IMR-90 (cell line): Measurements from ENCODE around the gene ARRDC2. TPM values are rescaled to one million over a fixed set of nuclear protein-coding genes. Genes with fewer than 3 reads are reported as not detected.

Source experiments
- ATAC-seq: fragments of 200-7000 bp; cut with Tn5 transposase; 2 replicates; pipeline ENCODE4 v1.9.1; 2020; ENCODE audit warnings: low read depth, mild to moderate bottlenecking, moderate library complexity
- BruUV-seq: library from RNA; stranded (reverse); fragments of 400-500 nt; replicated peaks from 2 replicates; lab custom pipeline; 2021; lab: Mats Ljungman, UMichigan
- CTCF ChIA-PET: fragments of 300-600 bp; formaldehyde crosslinking; extraction: SDS; loops from one replicate; lab custom pipeline; 2021; ENCODE audit warnings: antibody characterized with exemption; lab: Yijun Ruan, JAX
- POLR2A ChIA-PET: fragments of 300-600 bp; sonication (Branson Sonifier 250); formaldehyde crosslinking; loops from one replicate; lab custom pipeline; 2022; ENCODE audit warnings: antibody characterized with exemption; ENCODE audit not compliant: unreplicated experiment; lab: Charles Lee
- DNase-seq: peaks from one replicate; pipeline ENCODE4 v3.0.0; 2013
- H2AFZ ChIP-seq: replicated peaks from 2 replicates; pipeline ENCODE3; 2013; ENCODE audit warnings: low read length, mild to moderate bottlenecking; ENCODE audit not compliant: poor library complexity
- H2AK5ac ChIP-seq: 2 replicates; pipeline ENCODE4 v1.6.1; 2013; ENCODE audit warnings: low read depth, low read length, inconsistent platforms
- H2AK9ac ChIP-seq: replicated peaks from 2 replicates; pipeline ENCODE3; 2013; ENCODE audit warnings: mild to moderate bottlenecking, low read depth, low read length, moderate library complexity; ENCODE audit not compliant: poor library complexity
- H2BK120ac ChIP-seq: 2 replicates; pipeline ENCODE4 v1.6.1; 2013; ENCODE audit warnings: low read depth, low read length, inconsistent platforms
- H2BK15ac ChIP-seq: 3 replicates; pipeline ENCODE4 v1.6.1; 2013; ENCODE audit warnings: low read depth, low read length, inconsistent platforms
- H2BK20ac ChIP-seq: 2 replicates; pipeline ENCODE4 v1.6.1; 2013; ENCODE audit warnings: low read depth, mild to moderate bottlenecking, inconsistent platforms, low read length, moderate library complexity
- H2BK5ac ChIP-seq: 2 replicates; pipeline ENCODE4 v1.6.1; 2013; ENCODE audit warnings: mild to moderate bottlenecking, low read depth, low read length, inconsistent platforms; ENCODE audit not compliant: poor library complexity, severe bottlenecking
- H3K14ac ChIP-seq: replicated peaks from 2 replicates; pipeline ENCODE4 v1.6.1; 2013; ENCODE audit warnings: low read depth, low read length, inconsistent platforms
- H3K18ac ChIP-seq: 2 replicates; pipeline ENCODE4 v1.6.1; 2013; ENCODE audit warnings: low read depth, low read length, control low read depth
- H3K23ac ChIP-seq: 2 replicates; pipeline ENCODE4 v1.6.1; 2013; ENCODE audit warnings: low read depth, low read length, inconsistent platforms
- H3K27ac ChIP-seq: 2 replicates; pipeline ENCODE4 v1.5.1; 2013; ENCODE audit warnings: mild to moderate bottlenecking, control low read depth, low read length; ENCODE audit not compliant: insufficient read depth
- H3K27me3 ChIP-seq: 2 replicates; pipeline ENCODE4 v1.6.1; 2013; ENCODE audit warnings: low read length; ENCODE audit not compliant: control insufficient read depth, insufficient read depth
- H3K36me3 ChIP-seq: 2 replicates; pipeline ENCODE4 v1.6.1; 2013; ENCODE audit warnings: low read length, mixed read lengths; ENCODE audit not compliant: control insufficient read depth, insufficient read depth
- H3K4ac ChIP-seq: 2 replicates; pipeline ENCODE4 v1.6.1; 2013; ENCODE audit warnings: low read depth, low read length, inconsistent platforms
- H3K4me1 ChIP-seq: 2 replicates; pipeline ENCODE4 v1.6.1; 2013; ENCODE audit warnings: low read length, mixed read lengths; ENCODE audit not compliant: control insufficient read depth, insufficient read depth
- H3K4me2 ChIP-seq: 2 replicates; pipeline ENCODE4 v1.6.1; 2013; ENCODE audit warnings: low read depth, mild to moderate bottlenecking, control low read depth, low read length, moderate library complexity
- H3K4me3 ChIP-seq: 2 replicates; pipeline ENCODE4 v1.5.1; 2013; ENCODE audit warnings: low read depth, mild to moderate bottlenecking, control low read depth, low read length, moderate library complexity; ENCODE audit not compliant: insufficient read depth
- H3K56ac ChIP-seq: 2 replicates; pipeline ENCODE4 v1.6.1; 2013; ENCODE audit warnings: low read length, inconsistent platforms; ENCODE audit not compliant: insufficient read depth; ENCODE audit errors: extremely low read depth
- H3K79me1 ChIP-seq, 2 experiments: 2 replicates each; pipeline ENCODE4 v1.6.1; 2013; ENCODE audit warnings: low read length in 2 of 2, inconsistent platforms in 1 of 2, low read depth in 1 of 2
- H3K9ac ChIP-seq: 2 replicates; pipeline ENCODE4 v1.6.1; 2013; ENCODE audit warnings: low read depth, low read length, control low read depth
- H3K9me1 ChIP-seq: 2 replicates; pipeline ENCODE4 v1.6.1; 2013; ENCODE audit warnings: low read length, inconsistent platforms; ENCODE audit not compliant: insufficient read depth
- H3K9me3 ChIP-seq: 2 replicates; pipeline ENCODE4 v1.6.1; 2013; ENCODE audit warnings: low read length; ENCODE audit not compliant: control insufficient read depth, insufficient read depth
- H4K20me1 ChIP-seq: 2 replicates; pipeline ENCODE4 v1.6.1; 2013; ENCODE audit warnings: low read length, inconsistent platforms; ENCODE audit not compliant: insufficient read depth
- H4K5ac ChIP-seq: 2 replicates; pipeline ENCODE4 v1.6.1; 2013; ENCODE audit warnings: mild to moderate bottlenecking, low read depth, low read length, control low read depth
- H4K8ac ChIP-seq, 2 experiments: 2 replicates each; pipeline ENCODE4 v1.6.1; 2013; ENCODE audit warnings: low read depth in 2 of 2, low read length in 2 of 2, control low read depth in 1 of 2, inconsistent platforms in 1 of 2
- H4K91ac ChIP-seq: 2 replicates; pipeline ENCODE4 v1.6.1; 2013; ENCODE audit warnings: low read depth, low read length, inconsistent platforms; ENCODE audit not compliant: insufficient read depth
- BHLHE40 ChIP-seq: fragments of 150-350 bp; IDR thresholded peaks from 2 replicates; pipeline ENCODE4 v1.6.1; 2016; ENCODE audit warnings: mild to moderate bottlenecking, low read depth, low read length
- CHD1 ChIP-seq: IDR thresholded peaks from 2 replicates; pipeline ENCODE4 v1.6.1; 2012; ENCODE audit warnings: low read depth, low read length, improper control_type of control experiment
- MAFK ChIP-seq: IDR thresholded peaks from 2 replicates; pipeline ENCODE4 v1.6.1; 2012; ENCODE audit warnings: low read depth, low read length, improper control_type of control experiment
- MXI1 ChIP-seq: IDR thresholded peaks from 2 replicates; pipeline ENCODE4 v1.6.1; 2012; ENCODE audit warnings: low read depth, mild to moderate bottlenecking, low read length, moderate library complexity, borderline replicate concordance
- NFE2L2 ChIP-seq: fragments of 150-350 bp; IDR thresholded peaks from 2 replicates; pipeline ENCODE4 v1.6.1; 2016; ENCODE audit warnings: low read depth, mild to moderate bottlenecking, low read length
- RCOR1 ChIP-seq: IDR thresholded peaks from 2 replicates; pipeline ENCODE4 v1.6.1; 2012; ENCODE audit warnings: mild to moderate bottlenecking, low read length, improper control_type of control experiment; ENCODE audit not compliant: insufficient replicate concordance
- SMC3 ChIP-seq: fragments of 150-350 bp; IDR thresholded peaks from 2 replicates; pipeline ENCODE4 v1.6.1; 2016; ENCODE audit warnings: low read depth, mild to moderate bottlenecking, antibody characterized with exemption, low read length, moderate library complexity
- WGBS, 2 experiments: methylation state at CpG; one replicate each; pipeline versions ENCODE4 v1.1.5 to v1.1.7; 2013; ENCODE audit warnings: missing lambda C conversion rate in 2 of 2; ENCODE audit not compliant: insufficient read length in 1 of 2; ENCODE audit errors: extremely low coverage in 2 of 2; 5-methylcytosine and 5-hydroxymethylcytosine counted together
- dilution Hi-C: fragments of 300-500 bp; cut with HindIII; formaldehyde crosslinking; loops from one replicate; pipeline ENCODE4 v1.14.3; 2018; ENCODE audit warnings: low sequenced_read_pairs; ENCODE audit not compliant: unreplicated experiment
- in situ Hi-C: fragments of 300-500 bp; cut with MboI; formaldehyde crosslinking; loops from 3 replicates; pipeline ENCODE4 v1.14.3; 2019; ENCODE audit warnings: low sequenced_read_pairs, inconsistent platforms, mixed read lengths
- intact Hi-C: fragments of 100-400 bp; cut with micrococcal nuclease; formaldehyde crosslinking; loops from 2 replicates; pipeline ENCODE4 v1.10.0; 2022
- polyA plus RNA-seq, 3 experiments: library from polyadenylated mRNA; depleted of rRNA; stranded (reverse); fragments of >200 nt; gene quantifications; 2 replicates each; pipeline ENCODE4 v1.2.3, GENCODE V29; 2012; ENCODE audit warnings: low replicate concordance in 1 of 3
- total RNA-seq: library from RNA; depleted of rRNA; stranded (reverse); fragments of >200 nt; gene quantifications from 2 replicates; pipeline ENCODE4 v1.2.3, GENCODE V29; 2012
- TF ChIP-seq, protein P1 (sequence below): fragments of 150-350 bp; IDR thresholded peaks from 2 replicates; pipeline ENCODE4 v1.6.1; 2017; ENCODE audit warnings: mild to moderate bottlenecking, antibody characterized with exemption, low read length, low read depth
- TF ChIP-seq, protein P2 (sequence below): fragments of 150-350 bp; IDR thresholded peaks from 2 replicates; pipeline ENCODE4 v1.6.1; 2016; ENCODE audit warnings: low read depth, mild to moderate bottlenecking, low read length, moderate library complexity, borderline replicate concordance

ARRDC2 gene
- total and polyA plus RNA-seq, 2 of the 4 experiments (the other 2 are of a cell fraction), result 1.4 to 4.9 TPM

DNA sequence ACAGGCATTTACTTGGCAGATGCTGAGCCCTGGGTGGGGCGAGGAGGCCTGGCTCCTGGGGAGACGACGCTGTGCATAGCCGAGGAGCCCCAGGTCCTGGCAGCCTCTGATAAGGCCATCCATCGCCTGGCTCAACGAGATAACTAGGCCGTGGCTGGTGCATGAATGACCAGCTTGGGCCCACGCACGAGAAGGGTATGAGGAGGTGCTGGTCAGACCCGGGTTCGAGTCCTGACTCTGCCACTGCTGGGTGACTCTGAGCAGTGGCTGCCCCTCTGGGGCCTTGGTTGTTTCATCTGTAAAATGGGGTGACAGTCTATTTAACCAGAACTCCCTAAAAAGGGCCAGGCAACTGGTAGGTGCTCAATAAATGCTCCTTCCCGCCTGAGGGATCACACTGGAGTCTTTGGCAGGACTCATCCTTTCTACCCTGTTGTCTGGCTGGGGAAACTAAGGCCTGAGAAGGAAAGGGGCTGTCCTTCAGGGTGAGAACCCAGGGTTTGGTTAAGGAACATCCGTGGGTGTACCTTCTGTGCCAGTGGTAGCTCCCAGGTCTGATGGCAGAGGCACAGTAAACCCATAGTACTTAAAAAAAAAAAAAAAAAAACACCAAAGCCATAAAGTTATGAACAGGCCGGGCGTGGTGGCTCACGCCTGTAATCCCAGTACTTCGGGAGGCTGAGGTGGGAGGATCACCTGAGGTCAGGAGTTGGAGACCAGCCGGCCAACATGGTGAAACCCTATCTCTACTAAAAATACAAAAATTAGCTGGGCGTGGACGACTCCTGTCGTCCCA, 8.1 kb upstream of the ARRDC2 start:
- DNase-seq (no peak), ATAC-seq (no peak)
- Histone ChIP-seq H3K9me3 (no peaks in the 10 kb centered on the region), H3K14ac (no peak overlapping the region), H4K8ac (peak overlapping the region; percentile 91 to 92; a peak in 3 of 4 replicates), H3K4me3 (no peak overlapping the region), H2BK20ac (no peak overlapping the region), H3K56ac (no peak overlapping the region), H2BK5ac (no peak overlapping the region), H3K23ac (no peak overlapping the region), H2AK9ac (peak overlapping the region; percentile 78), H3K27ac (no peak overlapping the region; the same call in 1 of the 2 replicates), H4K91ac (no peak overlapping the region; the same call in 1 of the 2 replicates), H2AK5ac (peak overlapping the region; percentile 80), H2BK120ac (0 out of 2 replicates have a peak overlapping the region, but pooled peaks have one; percentile 46), H3K4ac (peak overlapping the region; percentile 67), H2AFZ (peak overlapping the region; percentile 46), H3K9me1 (no peaks in the 10 kb centered on the region; the same call in 1 of the 2 replicates), H3K27me3 (no peaks in the 10 kb centered on the region; the same call in 1 of the 2 replicates), H2BK15ac (no peak overlapping the region), H3K79me1 (peaks cover 9 to 10% of the 10 kb centered on the region in 2 experiments; a peak in 2 of 4 replicates), H4K20me1 (no peaks in the 10 kb centered on the region), H3K18ac (no peak overlapping the region), H3K36me3 (no peaks in the 10 kb centered on the region), H4K5ac (0 out of 2 replicates have a peak overlapping the region, but pooled peaks have one; percentile 48), H3K4me2 (no peak overlapping the region), H3K4me1 (no peaks in the 10 kb centered on the region), H3K9ac (no peak overlapping the region)
- TF ChIP-seq BHLHE40 (no peak), CHD1 (no peak), MXI1 (no peak), MAFK (no peak), NFE2L2 (no peak), RCOR1 (no peak), SMC3 (no peak)
- TF ChIP-seq, protein P1, sequence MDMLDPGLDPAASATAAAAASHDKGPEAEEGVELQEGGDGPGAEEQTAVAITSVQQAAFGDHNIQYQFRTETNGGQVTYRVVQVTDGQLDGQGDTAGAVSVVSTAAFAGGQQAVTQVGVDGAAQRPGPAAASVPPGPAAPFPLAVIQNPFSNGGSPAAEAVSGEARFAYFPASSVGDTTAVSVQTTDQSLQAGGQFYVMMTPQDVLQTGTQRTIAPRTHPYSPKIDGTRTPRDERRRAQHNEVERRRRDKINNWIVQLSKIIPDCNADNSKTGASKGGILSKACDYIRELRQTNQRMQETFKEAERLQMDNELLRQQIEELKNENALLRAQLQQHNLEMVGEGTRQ, result no peak
- TF ChIP-seq, protein P2, sequence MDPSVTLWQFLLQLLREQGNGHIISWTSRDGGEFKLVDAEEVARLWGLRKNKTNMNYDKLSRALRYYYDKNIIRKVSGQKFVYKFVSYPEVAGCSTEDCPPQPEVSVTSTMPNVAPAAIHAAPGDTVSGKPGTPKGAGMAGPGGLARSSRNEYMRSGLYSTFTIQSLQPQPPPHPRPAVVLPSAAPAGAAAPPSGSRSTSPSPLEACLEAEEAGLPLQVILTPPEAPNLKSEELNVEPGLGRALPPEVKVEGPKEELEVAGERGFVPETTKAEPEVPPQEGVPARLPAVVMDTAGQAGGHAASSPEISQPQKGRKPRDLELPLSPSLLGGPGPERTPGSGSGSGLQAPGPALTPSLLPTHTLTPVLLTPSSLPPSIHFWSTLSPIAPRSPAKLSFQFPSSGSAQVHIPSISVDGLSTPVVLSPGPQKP, result no peak
- in situ Hi-C loops, result no loop called here
- intact Hi-C loops, result loop anchor here (5.0 to 10.0 kb wide), 2 partner anchors 143 to 155 kb away; partner anchors contain the start of genes PIK3R2 and RPL18A
- dilution Hi-C loops, result no loop called here
- CTCF ChIA-PET, result interaction anchor here (0.6 kb wide), 1 partner anchor 279 kb away, joined by 3 read pairs; no protein-coding TSS in a partner anchor
- 92% methylated on average over 5 of the region's 21 CpGs; no CpG with 5 or more reads in 1 of the 2 experiments for WGBS, 2 experiments
- POLR2A ChIA-PET, result no interaction called here
- no TSS peak for BruUV-seq
